ENCODE data around the gene ST6GALNAC3.

Gene ST6GALNAC3

GRCh38 chr1:76259270-76259669 is 184.7 kb downstream of the ST6GALNAC3 start:
- H3K27ac ChIP-seq = no peak overlapping the region
- no peaks in the 10 kb centered on the region for H3K36me3 ChIP-seq
- no peak overlapping the region for H3K4me3 ChIP-seq (ENCODE audit: low read depth in 1 of 2, low read length in 1 of 2)
- H3K4me1 ChIP-seq (ENCODE audit: control insufficient read depth in 1 of 2, insufficient read depth in 1 of 2, low read depth in 1 of 2, low read length in 1 of 2) = peaks cover 21 to 22% of the 10 kb centered on the region in 2 experiments
- no peak for TF ChIP-seq CTCF (IDR thresholded peaks at IDR 0.05)
- H3K27me3 ChIP-seq = no peaks in the 10 kb centered on the region
- no peaks in the 10 kb centered on the region for H3K9me3 ChIP-seq

- Histone ChIP-seq H3K27ac (no peak overlapping the region), H3K36me3 (no peaks in the 10 kb centered on the region), H3K4me1 (ENCODE audit: control insufficient read depth in 1 of 2, insufficient read depth in 1 of 2, low read depth in 1 of 2, low read length in 1 of 2) (peaks cover 11% of the 10 kb centered on the region in 2 experiments), H3K27me3 (no peaks in the 10 kb centered on the region), H3K4me3 (ENCODE audit: low read depth in 1 of 2, low read length in 1 of 2) (no peak overlapping the region), H3K9me3 (no peaks in the 10 kb centered on the region)
- no peak for TF ChIP-seq CTCF (IDR thresholded peaks at IDR 0.05)
Measured at GRCh38 chr1:76260279-76260678, 185.7 kb downstream of the ST6GALNAC3 start.

- H3K4me1 ChIP-seq (ENCODE audit: control insufficient read depth in 1 of 2, insufficient read depth in 1 of 2, low read depth in 1 of 2, low read length in 1 of 2) = peaks cover 6 to 7% of the 10 kb centered on the region in 2 experiments
- H3K9me3 ChIP-seq = no peaks in the 10 kb centered on the region
- no peak overlapping the region for H3K4me3 ChIP-seq (ENCODE audit: low read depth in 1 of 2, low read length in 1 of 2)
- no peaks in the 10 kb centered on the region for H3K36me3 ChIP-seq
- H3K27ac ChIP-seq = no peak overlapping the region
- TF ChIP-seq CTCF (IDR thresholded peaks at IDR 0.05) = no peak
- no peaks in the 10 kb centered on the region for H3K27me3 ChIP-seq
Measured at GRCh38 chr1:76262601-76263000, 188.1 kb downstream of the ST6GALNAC3 start.

GRCh38 chr1:76264642-76265041 is 190.1 kb downstream of the ST6GALNAC3 start:
- no peak for TF ChIP-seq CTCF (IDR thresholded peaks at IDR 0.05)
- Histone ChIP-seq H3K27ac (no peak overlapping the region), H3K4me3 (ENCODE audit: low read depth in 1 of 2, low read length in 1 of 2) (no peak overlapping the region), H3K27me3 (no peaks in the 10 kb centered on the region), H3K9me3 (no peaks in the 10 kb centered on the region), H3K36me3 (no peaks in the 10 kb centered on the region), H3K4me1 (ENCODE audit: control insufficient read depth in 1 of 2, insufficient read depth in 1 of 2, low read depth in 1 of 2, low read length in 1 of 2) (peaks cover 7 to 9% of the 10 kb centered on the region in 2 experiments)

- Histone ChIP-seq H3K4me3 (ENCODE audit: low read depth in 1 of 2, low read length in 1 of 2) (no peak overlapping the region), H3K36me3 (no peaks in the 10 kb centered on the region), H3K27me3 (no peaks in the 10 kb centered on the region), H3K4me1 (ENCODE audit: control insufficient read depth in 1 of 2, insufficient read depth in 1 of 2, low read depth in 1 of 2, low read length in 1 of 2) (peaks cover 0 to 3% of the 10 kb centered on the region in 2 experiments), H3K9me3 (no peaks in the 10 kb centered on the region), H3K27ac (no peak overlapping the region)
- TF ChIP-seq CTCF (IDR thresholded peaks at IDR 0.05) = no peak
Measured at GRCh38 chr1:76266762-76267161, 192.2 kb downstream of the ST6GALNAC3 start.

- Histone ChIP-seq H3K27me3 (no peaks in the 10 kb centered on the region), H3K4me1 (ENCODE audit: control insufficient read depth in 1 of 2, insufficient read depth in 1 of 2, low read depth in 1 of 2, low read length in 1 of 2) (peaks cover 0 to 3% of the 10 kb centered on the region in 2 experiments), H3K9me3 (no peaks in the 10 kb centered on the region), H3K27ac (no peak overlapping the region), H3K4me3 (ENCODE audit: low read depth in 1 of 2, low read length in 1 of 2) (no peak overlapping the region), H3K36me3 (no peaks in the 10 kb centered on the region)
- TF ChIP-seq CTCF (IDR thresholded peaks at IDR 0.05) = no peak
Measured at GRCh38 chr1:76267631-76268030, 193.1 kb downstream of the ST6GALNAC3 start.
